NCI-H2196 treated with DMSO at 0.1 percent for 48 hours (cell line): ENCODE measurements around the gene CLEC18C.
"Not testable (repeated sequence)": the region's sequence is repeated elsewhere in the genome, so short reads cannot be mapped to it uniquely, and the experiment has no call there.

Experiments used
- DNase-seq: peaks from one replicate; lab custom pipeline; 2025; ENCODE audit not compliant: unreplicated experiment; lab: John Stamatoyannopoulos, UW

Gene CLEC18C

DNA sequence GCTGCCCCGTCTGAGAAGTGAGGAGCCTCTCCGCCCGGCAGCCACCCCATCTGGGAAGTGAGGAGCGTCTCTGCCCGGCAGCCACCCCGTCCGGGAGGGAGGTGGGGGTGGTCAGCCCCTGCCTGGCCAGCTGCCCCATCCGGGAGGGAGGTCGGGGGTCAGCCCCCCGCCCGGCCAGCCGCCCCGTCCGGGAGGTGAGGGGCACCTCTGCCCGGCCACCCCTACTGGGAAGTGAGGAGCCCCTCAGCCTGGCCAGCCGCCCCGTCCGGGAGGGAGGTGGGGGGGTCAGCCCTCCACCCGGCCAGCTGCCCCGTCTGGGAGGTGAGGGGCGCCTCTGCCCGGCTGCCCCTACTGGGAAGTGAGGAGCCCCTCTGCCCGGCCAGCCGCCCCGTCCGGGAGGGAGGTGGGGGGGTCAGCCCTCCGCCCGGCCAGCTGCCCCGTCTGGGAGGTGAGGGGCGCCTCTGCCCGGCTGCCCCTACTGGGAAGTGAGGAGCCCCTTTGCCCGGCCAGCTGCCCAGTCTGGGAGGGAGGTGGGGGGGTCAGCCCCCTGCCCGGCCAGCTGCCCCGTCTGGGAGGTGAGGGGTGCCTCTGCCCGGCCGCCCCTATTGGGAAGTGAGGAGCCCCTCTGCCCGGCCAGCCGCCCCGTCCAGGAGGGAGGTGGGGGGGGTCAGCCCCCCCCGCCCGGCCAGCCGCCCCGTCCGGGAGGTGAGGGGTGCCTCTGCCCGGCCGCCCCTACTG lies 31.2 kb downstream of the CLEC18C start:
- DNase-seq, result not testable (repeated sequence)

DNA sequence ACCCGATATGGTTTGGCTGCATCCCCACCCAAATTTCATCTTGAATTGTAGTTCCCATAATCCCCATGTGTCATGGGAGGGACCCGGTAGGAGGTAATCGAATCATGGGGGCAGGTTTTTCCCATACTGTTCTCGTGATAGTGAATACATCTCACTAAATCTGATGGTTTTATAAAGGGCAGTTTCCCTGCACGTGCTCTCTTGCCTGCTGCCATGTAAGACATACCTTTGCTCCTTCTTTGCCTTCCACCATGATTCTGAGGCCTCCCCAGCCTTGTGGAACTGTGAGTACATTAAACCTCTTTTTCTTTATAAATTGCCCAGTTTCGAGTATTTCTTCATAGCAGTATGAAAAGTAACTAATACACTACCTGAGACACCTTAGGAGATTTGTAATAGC lies 32.8 kb downstream of the CLEC18C start:
- DNase-seq, result not testable (repeated sequence)

DNA sequence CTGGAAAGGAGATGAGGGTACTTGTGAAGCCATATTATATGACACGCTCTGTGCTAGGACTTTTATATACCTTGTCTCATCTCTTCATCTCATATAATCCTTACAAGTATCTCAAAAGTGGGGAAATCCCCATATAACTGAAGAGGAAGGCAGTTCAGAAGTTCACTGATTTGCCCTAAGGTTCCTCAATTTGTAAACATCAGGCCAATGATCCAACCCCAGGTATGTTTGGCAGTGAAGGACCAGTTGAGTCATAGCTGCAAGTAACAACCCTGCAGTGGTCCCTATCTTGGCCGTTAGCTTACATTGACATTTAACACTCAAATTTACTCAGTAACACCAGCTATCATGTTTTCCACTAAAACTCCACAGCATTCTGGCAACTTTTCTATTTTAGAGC lies 45.0 kb downstream of the CLEC18C start:
- DNase-seq, result not testable (repeated sequence)

DNA sequence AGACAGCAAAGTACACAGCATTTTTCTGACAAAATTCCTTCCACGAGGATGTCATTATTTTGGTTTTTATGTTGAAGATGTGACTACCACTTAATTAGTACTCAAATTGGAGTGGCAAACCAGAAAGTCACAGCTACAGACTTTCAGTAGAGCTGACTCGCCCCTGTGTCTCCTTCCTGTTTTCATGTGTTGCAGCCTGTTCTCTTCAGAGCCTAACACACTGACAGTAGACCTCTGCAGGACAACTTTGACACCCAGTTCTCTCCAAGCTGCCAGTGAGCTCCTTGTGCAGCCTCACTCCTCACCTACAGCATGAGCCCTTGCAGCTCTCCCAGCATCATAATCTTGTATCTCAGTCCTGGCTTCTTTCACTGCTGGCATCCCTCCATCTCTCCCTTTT lies 49.0 kb downstream of the CLEC18C start:
- DNase-seq, result not testable (repeated sequence)

DNA sequence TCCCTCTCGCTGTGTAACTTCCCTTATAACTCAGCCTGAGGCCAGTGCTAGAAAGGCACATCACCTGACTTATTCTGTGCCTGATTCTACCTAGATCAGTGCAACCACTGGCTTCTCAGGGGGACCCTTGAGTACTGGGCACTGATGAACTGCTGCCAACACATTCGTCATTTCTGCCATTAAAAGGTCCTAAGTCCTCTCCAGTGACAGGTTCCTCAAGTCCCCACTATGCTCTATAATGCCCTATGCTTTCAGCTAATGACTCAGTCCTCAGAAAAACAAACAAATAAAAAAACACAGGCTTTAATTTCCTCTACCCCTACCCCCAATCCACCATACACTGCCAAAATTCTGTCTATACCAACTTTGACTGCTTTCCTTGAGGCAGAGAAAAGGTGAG lies 49.6 kb downstream of the CLEC18C start:
- DNase-seq, result not testable (repeated sequence)

DNA sequence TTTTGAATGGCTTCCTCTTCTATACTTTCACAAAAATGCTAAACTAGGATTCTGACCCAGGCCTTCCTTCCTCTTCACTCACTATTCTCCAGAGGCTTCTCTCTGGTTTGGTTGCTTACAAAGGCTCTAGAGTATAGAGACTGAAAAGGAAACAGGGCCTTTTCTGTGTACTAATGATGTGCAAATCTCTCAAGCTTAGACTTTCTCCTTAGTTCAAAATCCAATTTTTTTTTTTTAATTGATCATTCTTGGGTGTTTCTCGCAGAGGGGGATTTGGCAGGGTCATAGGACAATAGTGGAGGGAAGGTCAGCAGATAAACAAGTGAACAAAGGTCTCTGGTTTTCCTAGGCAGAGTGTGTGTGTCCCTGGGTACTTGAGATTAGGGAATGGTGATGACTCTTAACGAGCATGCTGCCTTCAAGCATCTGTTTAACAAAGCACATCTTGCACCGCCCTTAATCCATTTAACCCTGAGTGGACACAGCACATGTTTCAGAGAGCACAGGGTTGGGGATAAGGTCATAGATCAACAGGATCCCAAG lies 50.5 kb downstream of the CLEC18C start:
- DNase-seq, result not testable (repeated sequence)

DNA sequence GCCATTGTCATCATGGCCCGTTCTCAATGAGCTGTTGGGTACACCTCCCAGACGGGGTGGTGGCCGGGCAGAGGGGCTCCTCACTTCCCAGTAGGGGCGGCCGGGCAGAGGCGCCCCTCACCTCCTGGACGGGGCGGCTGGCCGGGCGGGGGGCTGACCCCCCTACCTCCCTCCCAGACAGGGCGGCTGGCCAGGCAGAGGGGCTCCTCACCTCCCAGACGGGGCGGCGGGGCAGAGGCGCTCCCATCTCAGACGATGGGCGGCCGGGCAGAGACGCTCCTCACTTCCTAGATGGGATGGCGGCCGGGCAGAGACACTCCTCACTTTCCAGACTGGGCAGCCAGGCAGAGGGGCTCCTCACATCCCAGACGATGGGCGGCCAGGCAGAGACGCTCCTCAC lies 51.1 kb downstream of the CLEC18C start:
- not testable (repeated sequence) for DNase-seq

DNA sequence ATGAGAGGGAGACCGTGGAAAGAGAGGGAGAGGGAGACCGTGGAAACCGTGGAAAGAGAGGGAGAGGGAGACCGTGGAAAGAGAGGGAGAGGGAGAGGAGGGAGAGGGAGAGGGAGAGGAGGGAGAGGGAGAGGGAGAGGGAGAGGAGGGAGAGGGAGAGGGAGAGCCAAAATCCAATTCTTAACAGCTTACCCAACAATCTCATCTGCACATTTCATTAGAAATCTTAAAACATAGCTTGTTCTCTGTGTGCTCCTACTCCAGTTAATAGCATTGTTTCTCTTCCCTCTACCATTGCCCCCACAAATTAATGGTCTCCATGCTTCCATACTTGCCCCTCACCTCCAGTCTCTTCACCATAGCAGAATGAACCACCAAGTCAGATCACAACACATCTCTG lies 51.8 kb downstream of the CLEC18C start:
- DNase-seq, result not testable (repeated sequence)

DNA sequence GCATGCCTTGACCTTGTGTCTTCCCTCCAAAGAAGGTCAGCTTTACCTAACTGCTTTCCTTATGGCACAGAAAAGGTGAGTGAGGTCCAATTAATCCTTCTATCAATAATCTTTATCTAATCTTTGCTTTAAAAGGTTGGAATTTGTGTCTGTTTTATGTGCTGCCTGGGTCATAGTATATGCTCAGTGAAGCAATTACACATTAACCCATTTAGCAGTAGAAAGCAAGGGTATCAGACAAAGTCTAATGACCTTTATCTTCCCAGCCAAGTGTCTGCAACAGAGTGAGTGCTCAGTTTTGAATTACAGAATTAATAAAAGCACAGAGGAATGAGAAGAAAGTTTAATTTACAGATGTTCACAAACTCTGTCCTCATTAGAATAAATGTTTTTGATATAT lies 52.4 kb downstream of the CLEC18C start:
- not testable (repeated sequence) for DNase-seq

DNA sequence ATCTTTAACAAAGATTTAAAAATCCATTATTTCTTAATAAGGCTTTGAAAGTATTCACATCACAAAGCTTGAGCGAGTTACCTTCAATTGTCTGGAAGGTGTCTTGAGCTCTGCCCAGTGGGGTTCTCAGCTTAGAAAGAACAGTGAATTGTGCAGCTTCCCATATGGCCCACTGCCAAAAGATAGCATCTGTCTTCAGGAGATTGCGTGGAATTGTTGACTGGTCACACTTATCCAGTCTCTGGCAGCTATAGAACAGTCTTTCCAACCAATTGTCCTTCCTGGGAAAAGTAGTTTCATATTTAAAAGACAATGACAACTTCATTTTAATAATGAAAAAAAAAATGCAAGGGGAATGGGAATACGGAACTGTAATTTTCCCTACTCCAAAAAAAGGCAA lies 58.2 kb downstream of the CLEC18C start:
- DNase-seq, result not testable (repeated sequence)
